GM15510 (cell line): ENCODE measurements around the gene ZNF366.

Source experiments
- POLR2A ChIP-seq: IDR thresholded peaks from 3 replicates; pipeline ENCODE4 v1.6.1; 2011; ENCODE audit warnings: borderline replicate concordance; ENCODE audit not compliant: insufficient read length; ENCODE audit errors: extremely low read depth

The ZNF366 gene

GRCh38 chr5:72507231-72507906 lies at the start of gene ZNF366:
ZNF366 (minus strand) TSS chr5:72507410; CDS start chr5:72461496, 45,914 bp downstream.
- no peak for TF ChIP-seq POLR2A

- TF ChIP-seq POLR2A = peak; percentile 26
These were observed 49.3 kb upstream of the ZNF366 start for GRCh38 chr5:72556351-72557166.

- TF ChIP-seq POLR2A = no peak
These were observed 48.7 kb upstream of the ZNF366 start for GRCh38 chr5:72555871-72556270.

GRCh38 chr5:72554897-72555296 lies 47.7 kb upstream of the ZNF366 start:
- no peak for TF ChIP-seq POLR2A

- no peak for TF ChIP-seq POLR2A
These were observed 44.9 kb upstream of the ZNF366 start for GRCh38 chr5:72552041-72552557.

GRCh38 chr5:72550595-72550994 lies 43.4 kb upstream of the ZNF366 start:
- TF ChIP-seq POLR2A = no peak

GRCh38 chr5:72543811-72544210 lies 36.6 kb upstream of the ZNF366 start:
- no peak for TF ChIP-seq POLR2A

- TF ChIP-seq POLR2A = no peak
These were observed 36.2 kb upstream of the ZNF366 start for GRCh38 chr5:72543365-72543764.

GRCh38 chr5:72542695-72543094 lies 35.5 kb upstream of the ZNF366 start:
- TF ChIP-seq POLR2A = no peak

GRCh38 chr5:72541501-72542225 lies 34.5 kb upstream of the ZNF366 start:
- TF ChIP-seq POLR2A = no peak

GRCh38 chr5:72540759-72541438 lies 33.7 kb upstream of the ZNF366 start:
- no peak for TF ChIP-seq POLR2A

GRCh38 chr5:72539726-72540125 lies 32.5 kb upstream of the ZNF366 start:
- TF ChIP-seq POLR2A = no peak

- no peak for TF ChIP-seq POLR2A
These were observed 31.8 kb upstream of the ZNF366 start for GRCh38 chr5:72539038-72539437.

GRCh38 chr5:72537166-72537565 lies 30.0 kb upstream of the ZNF366 start:
- no peak for TF ChIP-seq POLR2A
